C4-2B (cell line): ENCODE measurements around the gene TSPAN18.
A peak's percentile ranks its signal among the peaks of the same experiment; 100 is the strongest.

ENCODE experiments used
- H3K27ac ChIP-seq: fragments of 450-650 bp; 2 replicates; pipeline ENCODE4 v1.5.1; 2017
- CTCF ChIP-seq: fragments of 450-650 bp; conservative IDR thresholded peaks from 2 replicates; pipeline ENCODE4 v1.5.1; 2017; ENCODE audit warnings: mild to moderate bottlenecking
- ZFX ChIP-seq: fragments of 450-650 bp; IDR thresholded peaks from 2 replicates; pipeline ENCODE4 v1.6.1; 2017

TSPAN18 gene

GRCh38 chr11:44973632-44974401 is 247.1 kb downstream of the TSPAN18 start:
- no peak overlapping the region; the same call in 1 of the 2 replicates for H3K27ac ChIP-seq
- no peak for TF ChIP-seq ZFX
- TF ChIP-seq CTCF, result no peak

- TF ChIP-seq CTCF (no peak), ZFX (no peak)
Observed at GRCh38 chr11:44974402-44975000, 247.7 kb downstream of the TSPAN18 start.

GRCh38 chr11:44976576-44976975 is 249.8 kb downstream of the TSPAN18 start:
- H3K27ac ChIP-seq, result peak overlapping the region; percentile 99
- no peak for TF ChIP-seq ZFX
- no peak for TF ChIP-seq CTCF

More at GRCh38 chr11:44974402-44975000, 247.7 kb downstream of the TSPAN18 start:
- H3K27ac ChIP-seq, result no peak overlapping the region; the same call in 1 of the 2 replicates

DNA sequence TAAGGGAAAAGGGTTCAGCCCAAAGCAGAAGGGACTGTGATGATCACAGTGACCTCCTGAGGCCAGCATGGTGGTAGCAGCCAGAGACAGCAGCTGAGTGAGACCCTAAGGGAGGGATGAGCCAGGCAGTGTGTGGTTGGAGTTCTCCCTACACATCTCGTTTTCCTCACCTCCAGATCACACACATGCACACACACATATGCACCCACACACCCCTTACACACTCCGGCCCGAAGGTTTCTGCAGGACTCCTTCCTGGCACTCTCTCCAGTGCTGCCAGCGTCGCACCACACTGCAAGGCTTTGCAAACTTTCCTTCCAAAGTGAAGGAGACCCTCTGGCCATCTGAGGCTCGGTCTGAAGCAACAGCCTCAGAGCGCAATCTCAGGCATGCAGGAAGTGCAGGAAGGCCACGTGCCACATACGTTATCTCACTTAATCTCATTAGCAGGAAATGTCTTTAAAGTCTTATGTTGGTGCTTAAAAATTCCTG is 250.8 kb downstream of the TSPAN18 start:
- no peak for TF ChIP-seq CTCF
- TF ChIP-seq ZFX, result no peak
- peak overlapping the region; percentile 99 for H3K27ac ChIP-seq

DNA sequence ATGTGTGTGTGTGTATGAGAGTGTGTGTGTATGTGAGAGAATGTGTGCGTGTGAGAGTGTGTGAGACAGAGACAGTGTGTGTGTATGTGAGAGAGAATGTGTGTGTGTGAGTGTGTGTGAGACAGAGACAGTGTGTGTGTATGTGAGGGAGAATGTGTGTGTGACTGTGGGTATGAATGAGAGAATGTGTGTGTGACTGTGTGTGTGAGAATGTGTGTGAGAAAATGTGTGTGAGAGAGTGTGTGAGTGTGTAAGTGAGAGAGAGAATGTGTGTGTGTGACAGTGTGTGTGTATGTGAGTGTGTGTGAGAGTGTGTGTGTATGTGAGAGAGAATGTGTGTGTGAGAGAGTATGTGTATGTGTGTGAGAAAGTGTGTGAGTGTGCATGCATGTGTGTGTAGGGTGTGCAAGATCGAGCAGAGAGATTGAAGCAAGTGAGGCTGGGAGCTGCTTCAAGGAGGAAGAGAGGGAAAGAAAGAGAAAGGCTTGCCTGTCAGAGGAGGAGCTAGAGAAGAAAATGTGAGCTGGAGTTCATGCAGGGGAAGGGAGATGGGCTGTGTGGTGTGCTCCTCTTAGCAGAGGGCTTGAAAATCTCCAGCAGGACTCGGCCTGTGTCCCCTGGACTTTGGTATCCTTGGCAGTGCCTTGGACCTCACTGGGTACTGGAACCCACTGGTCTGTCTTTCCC is 251.7 kb downstream of the TSPAN18 start:
- H3K27ac ChIP-seq, result peak overlapping the region; percentile 99
- TF ChIP-seq ZFX, result no peak
- TF ChIP-seq CTCF, result no peak

DNA sequence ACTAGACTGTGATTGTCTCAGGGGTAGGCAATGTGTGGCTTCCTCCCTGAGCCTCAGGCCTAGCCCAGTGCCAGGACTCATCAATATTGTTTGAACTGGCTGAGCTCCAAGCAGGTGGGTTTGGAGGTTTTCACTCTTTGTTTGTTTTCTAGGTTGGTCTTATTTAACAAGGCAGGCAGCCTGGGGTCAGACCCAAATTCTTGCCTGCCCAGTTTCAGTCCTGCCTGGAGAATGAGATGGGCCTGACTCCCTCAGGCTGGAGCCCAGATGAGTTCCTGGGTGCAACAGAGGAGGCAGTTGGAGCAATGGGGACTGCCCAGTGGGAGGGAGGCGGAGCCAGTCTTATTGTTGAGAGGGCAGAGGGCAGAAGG is 252.2 kb downstream of the TSPAN18 start:
- peak overlapping the region; percentile 99 for H3K27ac ChIP-seq
- TF ChIP-seq ZFX, result no peak
- TF ChIP-seq CTCF, result no peak
